NCI-H2029 treated with DMSO at 0.1 percent for 48 hours (cell line): ENCODE data around the gene AMBP.
A peak's percentile ranks its signal among the peaks of the same experiment; 100 is the strongest.

Experiments
- DNase-seq: peaks from one replicate; lab custom pipeline; 2025; lab: John Stamatoyannopoulos, UW

The AMBP gene

DNA sequence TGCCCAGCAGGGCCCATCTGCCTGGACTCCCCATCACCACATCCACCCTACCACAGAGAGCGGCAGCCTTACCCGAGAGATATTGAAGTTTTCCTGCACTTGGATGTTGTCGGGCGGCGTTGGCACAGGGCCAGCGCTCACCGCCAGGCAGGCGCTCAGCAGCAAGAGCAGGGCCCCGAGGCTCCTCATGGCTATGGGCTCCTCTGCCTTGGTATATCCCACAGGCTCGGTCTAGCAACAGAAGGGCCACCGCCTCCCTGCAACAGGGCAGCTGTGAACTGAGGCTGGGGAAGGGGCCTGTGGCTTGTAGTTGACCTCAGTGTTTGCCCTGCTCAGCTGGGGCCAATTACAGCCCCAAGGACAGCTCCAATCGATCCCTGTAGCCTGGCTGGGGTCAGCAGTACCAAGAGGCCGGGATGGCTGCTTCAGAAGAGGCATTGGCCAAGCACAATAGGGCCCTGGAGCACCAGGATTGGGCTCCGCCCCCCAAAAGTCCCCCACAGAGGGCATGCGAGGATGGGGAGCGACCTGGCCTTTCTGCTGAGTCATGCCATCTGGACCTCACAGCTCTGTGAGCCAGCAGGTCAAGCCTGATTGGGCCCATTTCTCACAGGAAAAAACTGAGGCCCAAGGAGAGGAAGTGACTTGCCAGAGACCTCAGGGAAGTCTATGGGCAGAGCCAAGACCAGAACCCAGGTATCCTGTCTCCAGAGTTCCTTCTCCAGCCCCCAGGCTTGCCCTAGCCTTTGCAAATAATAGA, at the start of gene AMBP:
TSS of gene AMBP (minus strand) at position 280 of the 760 bp plus-strand sequence. CDS start at position 189, 91 bp downstream.
- no peak for DNase-seq

- no peak for DNase-seq
These were observed 48.4 kb upstream of the AMBP start for GRCh38 chr9:114126247-114127060.

GRCh38 chr9:114125476-114126013, 47.4 kb upstream of the AMBP start:
- no peak for DNase-seq

DNA sequence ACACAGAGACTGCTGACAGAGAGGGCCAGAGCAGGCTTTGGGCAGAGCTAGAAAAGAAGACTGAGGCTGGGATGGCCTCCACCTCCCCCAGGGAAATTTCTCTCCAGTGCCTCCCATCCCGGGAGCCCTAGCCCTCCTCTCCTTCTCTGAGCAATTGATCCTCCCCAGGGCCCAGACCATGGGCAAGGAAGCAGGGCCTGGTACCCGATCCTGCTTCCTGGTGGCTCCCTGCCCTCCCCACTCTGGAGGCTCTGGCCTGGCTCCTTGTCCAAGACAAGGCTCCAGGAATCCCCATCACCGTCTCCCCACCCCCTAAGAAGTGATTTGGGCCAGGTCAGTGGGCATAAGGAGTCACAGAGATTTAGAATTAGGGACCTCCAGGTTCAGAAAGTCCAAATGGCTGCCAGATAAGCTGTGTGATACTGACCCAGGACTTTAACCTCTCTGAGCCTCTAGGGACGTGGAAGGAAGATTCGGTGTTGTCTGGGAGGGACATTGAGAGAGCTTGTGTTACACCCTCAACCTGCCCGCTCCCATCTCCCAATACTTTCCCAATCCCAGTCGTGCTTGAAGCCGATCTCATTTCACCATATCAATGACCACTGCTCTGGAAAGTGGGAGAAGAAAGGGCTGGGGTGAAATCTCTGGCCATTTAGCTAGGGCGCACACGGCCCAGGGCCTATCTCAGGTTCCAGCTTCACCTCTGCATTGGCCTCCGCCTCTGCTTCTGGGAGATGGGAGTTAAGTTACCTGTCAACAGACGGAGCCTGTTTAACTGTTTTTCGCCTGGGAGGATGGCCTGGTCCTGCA, 46.8 kb upstream of the AMBP start:
- no peak for DNase-seq

- no peak for DNase-seq
These were observed 46.0 kb upstream of the AMBP start for GRCh38 chr9:114124138-114124537.

- DNase-seq, result no peak
These were observed 45.2 kb upstream of the AMBP start for GRCh38 chr9:114123031-114123977.

DNA sequence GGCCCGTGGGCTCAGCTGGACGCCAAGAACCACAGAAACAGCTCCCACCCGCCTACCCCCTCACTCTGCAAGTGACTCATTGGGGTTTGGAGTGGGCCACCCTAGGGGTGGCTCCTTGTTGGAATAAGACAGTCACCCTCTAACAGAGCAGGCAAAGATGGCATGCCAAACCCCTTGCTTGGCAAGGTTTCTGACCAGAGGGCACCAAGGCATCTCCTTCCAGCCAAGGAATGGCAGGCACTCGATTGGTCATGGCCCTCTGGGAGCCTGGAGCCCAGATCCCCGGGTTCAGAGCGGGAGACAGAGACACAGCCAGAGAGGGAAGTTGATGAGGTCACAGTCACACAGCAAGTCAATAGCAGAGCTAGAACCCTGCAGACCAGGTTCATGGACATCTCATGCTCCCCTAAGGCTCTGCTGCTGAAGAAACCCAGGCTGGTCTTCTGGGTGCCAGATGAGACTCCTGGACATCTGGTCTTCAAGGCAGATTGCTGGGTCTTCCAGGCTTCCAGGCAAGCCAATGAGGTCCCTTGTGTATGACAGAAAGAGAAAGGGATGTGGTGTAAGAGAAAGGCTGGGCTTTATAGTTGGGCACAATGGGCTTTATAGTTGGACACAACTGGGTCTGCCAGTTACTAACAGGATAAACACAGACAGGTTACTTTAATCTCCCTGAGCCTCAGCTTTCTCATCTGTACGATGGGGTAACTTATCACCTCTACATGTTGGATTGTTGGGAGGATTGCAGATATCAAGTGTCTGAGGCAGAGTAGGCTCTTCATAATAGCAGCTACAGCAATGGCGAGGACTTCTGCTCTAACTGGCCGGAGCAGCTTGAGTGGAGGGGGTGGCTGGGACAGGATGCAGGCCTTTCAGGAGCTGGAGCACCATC, 44.3 kb upstream of the AMBP start:
- no peak for DNase-seq

- DNase-seq, result no peak
These were observed 43.4 kb upstream of the AMBP start for GRCh38 chr9:114121227-114122135.

- peak; percentile 27 for DNase-seq
These were observed 42.3 kb upstream of the AMBP start for GRCh38 chr9:114120192-114121014.

- no peak for DNase-seq
These were observed 41.4 kb upstream of the AMBP start for GRCh38 chr9:114119242-114120191.

DNA sequence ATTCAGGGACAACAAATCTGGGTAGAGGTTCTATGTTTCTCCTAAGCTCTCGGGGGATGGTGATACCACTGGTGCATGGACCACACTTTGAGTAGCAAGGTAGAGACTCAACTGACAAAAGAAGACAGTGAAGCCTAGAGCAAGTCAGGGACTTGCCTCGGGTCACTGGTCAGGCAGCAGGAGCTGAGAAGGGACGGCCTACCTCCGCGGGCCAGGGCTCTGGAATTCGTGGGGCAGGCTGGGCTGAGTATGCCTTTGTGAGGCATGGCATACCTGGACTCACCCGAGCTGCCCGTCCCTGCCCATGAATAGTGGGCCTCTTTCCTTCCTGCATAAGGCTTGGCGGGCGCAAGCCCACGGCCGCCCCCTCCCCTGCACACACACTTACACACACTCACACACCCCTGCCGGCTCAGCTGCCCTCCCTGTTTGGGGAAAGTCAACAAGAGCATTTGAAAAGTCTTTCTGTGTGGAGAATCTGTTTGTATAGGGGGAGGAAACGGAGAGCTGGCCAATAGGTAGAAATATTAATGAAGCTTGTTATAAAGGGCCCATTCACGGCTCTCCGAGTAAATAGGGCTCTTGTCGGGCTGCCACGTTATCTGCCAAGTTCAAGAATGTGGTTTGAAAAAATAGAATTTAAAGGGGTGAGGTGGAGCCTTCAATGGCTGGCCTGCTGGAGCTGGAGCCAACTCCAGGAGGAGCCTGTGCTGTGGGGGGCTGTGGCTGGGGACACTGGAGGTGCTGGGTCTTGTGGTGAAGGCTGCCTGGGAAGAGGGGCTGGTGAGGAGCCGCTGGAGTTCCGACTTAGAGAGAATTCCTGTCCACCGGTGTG, 40.1 kb upstream of the AMBP start:
- DNase-seq, result peak; percentile 78

GRCh38 chr9:114117614-114117995, 39.5 kb upstream of the AMBP start:
- DNase-seq, result no peak

DNA sequence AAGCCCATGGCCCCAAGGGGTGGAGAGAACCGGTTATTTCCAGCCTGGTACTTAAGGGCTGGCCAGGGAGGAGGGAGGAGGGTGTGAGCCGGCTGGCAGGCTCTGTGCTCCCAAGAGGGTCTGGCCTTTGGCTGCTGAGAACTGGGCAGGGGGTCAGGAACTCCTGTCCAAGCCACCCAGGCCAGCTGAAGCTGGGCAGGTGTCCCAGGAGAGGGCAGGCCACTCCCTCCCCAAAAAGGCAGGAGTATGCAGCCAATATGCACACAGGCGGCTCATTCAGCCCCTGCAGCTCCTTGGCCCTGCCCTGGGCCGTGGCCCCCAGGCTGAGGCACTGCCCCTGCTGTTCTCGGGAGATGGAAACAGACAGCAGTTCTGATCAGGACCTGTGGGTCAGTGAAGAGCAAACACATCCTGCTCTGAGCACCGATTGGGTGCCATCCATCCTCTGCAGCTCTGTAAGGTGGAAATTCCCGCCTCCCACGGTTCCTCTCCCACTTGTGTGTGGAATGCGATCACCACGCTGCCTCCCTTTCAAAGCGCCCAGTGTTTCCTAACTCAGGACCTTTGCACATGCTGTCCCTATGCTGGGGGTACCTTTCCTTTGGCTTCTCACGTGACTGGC, 38.1 kb upstream of the AMBP start:
- no peak for DNase-seq

DNA sequence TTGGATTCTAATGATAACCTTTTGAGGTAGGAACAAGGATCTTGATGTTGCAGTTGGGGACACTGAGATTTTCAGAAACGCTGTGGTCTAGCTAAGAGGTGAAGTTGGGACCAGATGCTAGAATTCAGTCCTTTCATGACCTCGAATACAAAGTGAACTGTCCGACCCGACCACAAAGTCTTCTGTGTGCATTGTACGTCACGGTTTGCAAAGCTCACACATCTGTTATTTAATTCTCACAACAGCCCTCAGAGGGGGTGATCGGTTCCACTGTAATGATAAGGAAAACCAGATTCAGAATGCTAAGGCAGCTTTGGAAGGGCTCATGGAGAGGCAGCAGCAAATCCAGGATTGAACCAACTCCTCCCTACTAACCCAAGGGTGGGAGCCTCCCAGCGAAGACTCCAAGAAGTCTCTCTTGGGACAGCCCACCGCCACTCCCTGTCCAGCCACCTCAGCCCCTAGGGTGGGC, 37.6 kb upstream of the AMBP start:
- DNase-seq, result no peak

DNA sequence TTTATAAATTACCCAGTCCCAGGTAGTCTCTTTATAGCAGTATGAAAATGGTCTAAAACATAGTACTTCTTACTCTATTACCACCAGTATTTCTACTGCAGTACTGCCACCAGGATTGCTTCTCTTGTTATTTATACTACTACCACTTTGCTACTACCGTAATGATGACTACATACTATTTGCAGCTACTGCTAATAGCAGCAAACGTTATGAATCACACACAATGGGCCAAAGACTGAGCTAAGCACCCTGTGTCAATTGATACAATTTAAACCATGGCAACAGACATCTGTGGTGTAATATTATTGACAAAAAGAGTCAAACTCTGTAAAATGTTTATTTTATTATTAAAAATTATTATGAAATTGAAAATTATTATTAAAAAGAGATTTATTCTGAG, 36.3 kb upstream of the AMBP start:
- DNase-seq, result no peak
